PFSK-1 (cell line): ENCODE data around the gene ACTR8.

Experiments
- REST ChIP-seq, 2 experiments: IDR thresholded peaks; 2 replicates each; pipeline versions ENCODE4 v1.6.1 to v1.8.0; 2011 to 2012; ENCODE audit warnings: low read depth in 2 of 2, low read length in 2 of 2, control low read depth in 1 of 2, inconsistent platforms in 1 of 2, mild to moderate bottlenecking in 1 of 2, moderate library complexity in 1 of 2; ENCODE audit not compliant: insufficient read depth in 1 of 2
- SIN3A ChIP-seq: IDR thresholded peaks from 2 replicates; pipeline ENCODE4 v1.6.1; 2012; ENCODE audit warnings: mild to moderate bottlenecking, low read length, moderate library complexity, borderline replicate concordance; ENCODE audit not compliant: insufficient read depth

DNA sequence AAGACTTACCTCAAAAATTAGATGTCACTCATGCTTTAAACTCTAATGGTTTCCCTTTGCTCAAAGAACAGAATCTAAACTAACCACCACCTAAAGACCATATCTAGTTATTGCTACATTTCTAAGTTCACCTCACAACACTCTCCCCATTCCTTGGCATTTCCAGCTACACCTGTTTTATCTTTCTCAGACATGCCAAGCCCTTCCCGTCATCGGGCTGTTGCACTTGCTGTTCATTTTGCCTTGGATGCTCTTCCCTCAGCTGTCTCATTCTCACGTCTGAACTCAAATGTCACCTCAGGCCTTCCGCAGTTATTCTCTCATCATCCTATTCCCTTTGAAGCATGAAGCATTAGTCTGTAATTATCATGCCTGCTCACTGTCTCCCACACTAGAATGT lies 1.1 kb upstream of the ACTR8 start:
- TF ChIP-seq SIN3A = no peak
- no peak for TF ChIP-seq REST (IDR thresholded peaks at IDR 0.05; ENCODE audit: insufficient read depth in 1 of 2, low read depth in 2 of 2, low read length in 2 of 2)
